ENCODE results near the gene CYTH4.

DNA sequence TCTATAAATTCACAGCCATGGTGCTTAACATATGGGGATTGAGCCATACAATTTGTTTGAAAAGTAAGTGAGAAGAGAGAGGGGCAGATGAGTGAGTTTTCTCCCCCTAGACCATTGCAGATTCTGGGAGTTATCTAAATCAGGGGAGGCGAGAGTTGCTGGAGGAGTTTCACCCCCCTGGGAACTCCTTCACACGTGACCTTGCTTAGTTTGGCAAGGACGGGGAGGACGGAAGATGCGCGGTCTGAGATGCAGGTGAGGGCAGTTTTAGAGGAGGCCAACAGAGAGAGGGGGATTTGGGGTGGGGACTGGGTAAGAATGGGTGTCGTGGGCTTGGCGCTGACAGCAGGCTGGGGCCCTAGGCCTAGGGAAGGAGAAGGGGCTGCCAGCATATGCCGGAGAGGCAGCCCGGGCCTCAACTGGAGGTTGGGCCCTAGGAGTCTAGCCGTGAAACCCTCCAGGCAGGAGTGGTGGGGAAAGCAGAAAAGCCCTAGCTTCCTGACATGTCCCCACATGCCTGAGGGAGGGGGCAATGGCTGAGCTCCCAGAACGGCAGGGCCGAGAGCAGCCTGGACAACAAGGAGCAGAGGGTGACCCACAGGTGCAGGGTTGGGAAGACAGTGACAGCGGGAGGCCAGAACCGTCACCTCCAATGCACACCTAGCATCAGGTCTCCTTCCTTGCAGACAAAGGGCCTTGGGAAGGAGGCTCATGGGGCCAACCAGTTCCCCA, 81.1 kb downstream of the CYTH4 start:
- no peak for TF ChIP-seq EZH2 (IDR thresholded peaks at IDR 0.05)
- TF ChIP-seq POLR2AphosphoS5 (IDR thresholded peaks at IDR 0.05; ENCODE audit: borderline replicate concordance, low read depth, low read length) = no peak
- TF ChIP-seq FOXP2 (optimal IDR thresholded peaks at IDR 0.05; ENCODE audit: control extremely low read depth, extremely low read length, insufficient read depth) = no peak
